H1 (cell line): ENCODE results near the gene NCCRP1. TPM values are rescaled to one million over a fixed set of nuclear protein-coding genes. Genes with fewer than 3 reads are reported as not detected.

Experiments used
- CTCF ChIA-PET: fragments of 300-600 bp; sonication (Branson Sonifier 250); formaldehyde crosslinking; loops from one replicate; lab custom pipeline; 2021; ENCODE audit not compliant: partially characterized antibody; lab: Charles Lee
- POLR2A ChIA-PET: fragments of 300-600 bp; sonication (Branson Sonifier 250); formaldehyde crosslinking; loops from one replicate; lab custom pipeline; 2021; ENCODE audit warnings: inconsistent platforms; ENCODE audit not compliant: partially characterized antibody; lab: Charles Lee
- DNase-seq, 2 experiments: peaks; one replicate each; pipeline versions ENCODE4 v3.0.0 to v3.0.0-alpha.2; 2010 to 2022; ENCODE audit warnings: low spot score in 2 of 2, low read depth in 1 of 2, mixed read lengths in 1 of 2
- FAIRE-seq: peaks from 2 replicates; lab custom pipeline; 2011; peaks lifted over from hg19 to GRCh38; lab: Jason Lieb, UNC
- H2AFZ ChIP-seq: 2 replicates; pipeline ENCODE4 v1.8.1; 2012; ENCODE audit warnings: low read length, inconsistent platforms
- H2AK5ac ChIP-seq: 2 replicates; pipeline ENCODE4 v1.6.1; 2013; ENCODE audit warnings: low read depth, low read length
- H2BK120ac ChIP-seq: replicated peaks from 2 replicates; pipeline ENCODE3; 2013; ENCODE audit warnings: low read depth, low read length, inconsistent platforms
- H2BK12ac ChIP-seq: 2 replicates; pipeline ENCODE4 v1.6.1; 2013; ENCODE audit warnings: low read depth, low read length
- H2BK15ac ChIP-seq: 2 replicates; pipeline ENCODE4 v1.6.1; 2013; ENCODE audit warnings: low read length
- H2BK20ac ChIP-seq: 2 replicates; pipeline ENCODE4 v1.6.1; 2013; ENCODE audit warnings: low read length
- H2BK5ac ChIP-seq: 2 replicates; pipeline ENCODE4 v1.6.1; 2013; ENCODE audit warnings: low read depth, low read length
- H3K14ac ChIP-seq: 2 replicates; pipeline ENCODE4 v1.6.1; 2013; ENCODE audit warnings: inconsistent platforms; ENCODE audit not compliant: insufficient read length
- H3K18ac ChIP-seq: 2 replicates; pipeline ENCODE4 v1.6.1; 2013; ENCODE audit warnings: low read length; ENCODE audit errors: extremely low read depth
- H3K23ac ChIP-seq: 2 replicates; pipeline ENCODE4 v1.6.1; 2013; ENCODE audit warnings: inconsistent platforms; ENCODE audit not compliant: insufficient read length
- H3K23me2 ChIP-seq: 2 replicates; pipeline ENCODE4 v1.6.1; 2013; ENCODE audit warnings: low read depth, low read length
- H3K27ac ChIP-seq: 2 replicates; pipeline ENCODE4 v1.6.1; 2011; ENCODE audit warnings: low read depth, low read length, inconsistent platforms
- H3K27me3 ChIP-seq, 4 experiments: replicated peaks in 1 of 4; 1 replicate in 1 of 4; 2 replicates in 3 of 4; pipeline versions ENCODE4 v1.6.1 to v1.8.1; 2011 to 2013; ENCODE audit warnings: low read length in 3 of 4, mild to moderate bottlenecking in 3 of 4, inconsistent platforms in 2 of 4, mixed read lengths in 2 of 4, moderate library complexity in 1 of 4; ENCODE audit not compliant: control insufficient read depth in 3 of 4, insufficient read depth in 3 of 4; ENCODE audit errors: extremely low read depth in 1 of 4
- H3K36me3 ChIP-seq, 4 experiments: 2 replicates each; pipeline versions ENCODE4 v1.6.1 to v1.8.1; 2011 to 2013; ENCODE audit warnings: mild to moderate bottlenecking in 4 of 4, low read length in 3 of 4, moderate library complexity in 2 of 4, control low read depth in 1 of 4, inconsistent platforms in 1 of 4; ENCODE audit not compliant: insufficient read depth in 4 of 4, control insufficient read depth in 2 of 4
- H3K4ac ChIP-seq: replicated peaks from 2 replicates; pipeline ENCODE3; 2013; ENCODE audit warnings: low read length, low read depth, mixed read lengths, inconsistent platforms; ENCODE audit not compliant: insufficient read length
- H3K4me1 ChIP-seq, 4 experiments: replicated peaks in 1 of 4; 1 replicate in 1 of 4; 2 replicates in 3 of 4; pipeline versions ENCODE4 v1.6.1 to v1.8.1; 2011 to 2013; ENCODE audit warnings: low read length in 3 of 4, inconsistent platforms in 2 of 4, mixed read lengths in 1 of 4; ENCODE audit not compliant: insufficient read depth in 4 of 4, control insufficient read depth in 3 of 4
- H3K4me2 ChIP-seq, 2 experiments: 2 replicates each; pipeline versions ENCODE4 v1.6.1 to v1.8.1; 2011 to 2013; ENCODE audit warnings: low read depth in 2 of 2, low read length in 2 of 2, control low read depth in 1 of 2, inconsistent platforms in 1 of 2, mild to moderate bottlenecking in 1 of 2; ENCODE audit not compliant: insufficient read depth in 1 of 2
- H3K4me3 ChIP-seq, 4 experiments: fragments of 200-600, 300-600 bp in 1 of 4; sonication (generic), shearing (Covaris generic), sonication (Bioruptor Twin) in 1 of 4; 2 replicates each; pipeline versions ENCODE4 v1.5.1 to v1.8.1; 2011 to 2016; ENCODE audit warnings: low read length in 4 of 4, low read depth in 3 of 4, control low read depth in 2 of 4, inconsistent platforms in 2 of 4, mild to moderate bottlenecking in 2 of 4, mixed read lengths in 1 of 4, moderate library complexity in 1 of 4; ENCODE audit not compliant: insufficient read depth in 2 of 4; ENCODE audit errors: extremely low read depth in 1 of 4
- H3K56ac ChIP-seq: replicated peaks from 2 replicates; pipeline ENCODE3; 2013; ENCODE audit warnings: low read depth, mild to moderate bottlenecking, mixed read lengths, low read length, inconsistent platforms; ENCODE audit not compliant: insufficient read length
- H3K79me1 ChIP-seq: 2 replicates; pipeline ENCODE4 v1.6.1; 2013; ENCODE audit warnings: low read depth, low read length, control low read depth
- H3K79me2 ChIP-seq, 2 experiments: 2 replicates each; pipeline versions ENCODE4 v1.6.1 to v1.8.1; 2012 to 2013; ENCODE audit warnings: low read length in 2 of 2, mild to moderate bottlenecking in 2 of 2, inconsistent platforms in 1 of 2; ENCODE audit not compliant: insufficient read depth in 2 of 2, control insufficient read depth in 1 of 2
- H3K9ac ChIP-seq, 4 experiments: replicated peaks in 1 of 4; 1 replicate in 1 of 4; 2 replicates in 3 of 4; pipeline versions ENCODE4 v1.6.1 to v1.8.1; 2011 to 2013; ENCODE audit warnings: low read depth in 3 of 4, low read length in 3 of 4, control low read depth in 2 of 4, mild to moderate bottlenecking in 2 of 4, moderate library complexity in 2 of 4, inconsistent platforms in 1 of 4; ENCODE audit errors: extremely low read depth in 1 of 4
- H3K9me3 ChIP-seq, 2 experiments: 2 replicates each; pipeline versions ENCODE4 v1.6.1 to v1.8.1; 2012 to 2013; ENCODE audit warnings: mild to moderate bottlenecking in 2 of 2, moderate library complexity in 2 of 2, control low read depth in 1 of 2, inconsistent platforms in 1 of 2, low read depth in 1 of 2, low read length in 1 of 2, mixed read lengths in 1 of 2; ENCODE audit not compliant: insufficient read depth in 2 of 2
- H4K20me1 ChIP-seq, 2 experiments: replicated peaks in 1 of 2; 2 replicates each; pipeline versions ENCODE3 to v1.8.1; 2011 to 2013; ENCODE audit warnings: inconsistent platforms in 2 of 2, low read length in 2 of 2, mild to moderate bottlenecking in 1 of 2; ENCODE audit not compliant: insufficient read depth in 2 of 2, control insufficient read depth in 1 of 2
- H4K5ac ChIP-seq: 2 replicates; pipeline ENCODE4 v1.6.1; 2013; ENCODE audit warnings: low read length, low read depth, mixed read lengths, inconsistent platforms; ENCODE audit not compliant: insufficient read length
- H4K8ac ChIP-seq: 2 replicates; pipeline ENCODE4 v1.8.0; 2013; ENCODE audit warnings: mild to moderate bottlenecking, moderate library complexity, low read length, inconsistent platforms; ENCODE audit not compliant: insufficient read depth; ENCODE audit errors: extremely low read depth
- H4K91ac ChIP-seq: replicated peaks from 2 replicates; pipeline ENCODE3; 2013; ENCODE audit warnings: low read length, mixed read lengths, inconsistent platforms; ENCODE audit not compliant: insufficient read length
- CREB1 ChIP-seq: IDR thresholded peaks from 2 replicates; pipeline ENCODE4 v1.6.1; 2012; ENCODE audit warnings: inconsistent platforms
- SRF ChIP-seq: IDR thresholded peaks from 2 replicates; pipeline ENCODE4 v1.6.1; 2011; ENCODE audit warnings: mild to moderate bottlenecking, low read depth, low read length, moderate library complexity
- TBP ChIP-seq: IDR thresholded peaks from 2 replicates; pipeline ENCODE4 v1.6.1; 2011; ENCODE audit warnings: low read depth, low read length, improper control_type of control experiment
- WGBS, 2 experiments: shearing (Covaris generic) in 1 of 2; methylation state at CpG; one replicate each; pipeline versions ENCODE4 v1.1.6 to v1.1.7; 2013 to 2015; ENCODE audit warnings: low lambda C conversion rate in 2 of 2, mixed read lengths in 2 of 2, inconsistent platforms in 1 of 2, low coverage in 1 of 2, missing lambda C conversion rate in 1 of 2; ENCODE audit not compliant: insufficient replicate concordance in 2 of 2, insufficient coverage in 1 of 2, insufficient read length in 1 of 2; ENCODE audit errors: extremely low coverage in 1 of 2, missing lambda C conversion rate in 1 of 2; 5-methylcytosine and 5-hydroxymethylcytosine counted together
- polyA plus RNA-seq, 7 experiments: library from polyadenylated mRNA; depleted of rRNA in 3 of 7; stranded (reverse) in 5 of 7; unstranded in 2 of 7; fragments of >200 nt in 5 of 7; fragments of 200-250 nt in 2 of 7; gene quantifications; 1 replicate in 5 of 7; 2 replicates in 1 of 7; 4 replicates in 1 of 7; pipeline versions ENCODE4 v1.2.1 to v1.2.3, GENCODE V29; 2011 to 2013; ENCODE audit warnings: missing spikeins in 2 of 7, mixed read lengths in 2 of 7
- total RNA-seq: library from RNA; stranded (reverse); fragmentation: NEBNext Ultra II Directional; extraction: Animal tissue kit (Norgen Biotek cat#: 25700); gene quantifications from 2 replicates; pipeline ENCODE4 v1.2.1, GENCODE V29; 2021

NCCRP1 gene
- total and polyA plus RNA-seq, 2 of the 8 experiments (the other 6 are each of a cell fraction or from before 2014, with no cell fraction given) = 2.8 to 7.9 TPM

DNA sequence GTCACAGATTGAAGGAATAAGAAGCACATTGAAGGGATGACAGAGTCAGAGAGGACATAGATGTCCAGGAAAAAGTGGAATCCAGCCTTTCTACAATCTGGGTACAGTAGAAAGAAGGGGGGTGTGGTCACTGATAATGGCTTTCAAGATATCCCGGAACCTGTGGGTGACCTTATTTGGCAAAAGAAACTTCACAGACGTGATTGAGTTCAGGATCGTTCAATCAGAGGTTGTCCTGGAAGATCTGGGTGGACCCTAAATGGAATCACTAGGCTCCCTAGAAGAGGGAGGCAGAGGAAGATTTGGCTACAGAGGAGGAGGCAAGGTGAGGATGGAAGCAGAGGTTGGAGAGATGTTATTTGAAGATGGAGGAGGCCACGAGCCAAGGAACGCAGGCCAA lies 20.3 kb downstream of the NCCRP1 start:
- H3K36me3 ChIP-seq = no peaks in the 10 kb centered on the region
- H3K27me3 ChIP-seq = peaks cover 0 to 9% (median 0%) of the 10 kb centered on the region in 4 experiments; a peak in 2 of 7 replicates
- no peak overlapping the region for H3K27ac ChIP-seq
- no peak overlapping the region for H3K56ac ChIP-seq
- H3K23ac ChIP-seq = no peak overlapping the region
- no peak overlapping the region for H2BK15ac ChIP-seq
- POLR2A ChIA-PET = no interaction called here
- no peak for FAIRE-seq
- H3K4ac ChIP-seq = no peak overlapping the region
- no peak overlapping the region for H3K18ac ChIP-seq
- no peak overlapping the region for H4K5ac ChIP-seq
- no peak overlapping the region for H3K9ac ChIP-seq
- H3K4me1 ChIP-seq = 0 out of 7 replicates have a peak, but pooled peaks cover 0 to under 1% (median 0%) of the 10 kb centered on the region in 4 experiments
- no peak overlapping the region for H3K4me3 ChIP-seq
- peaks cover 3% of the 10 kb centered on the region; the same call in 1 of the 2 replicates for H3K23me2 ChIP-seq
- H2BK5ac ChIP-seq = no peak overlapping the region
- no peak overlapping the region for H3K14ac ChIP-seq
- no peak for DNase-seq
- TF ChIP-seq CREB1 = no peak
- 0 out of 2 replicates have a peak, but pooled peaks have one; percentile 21 for TF ChIP-seq SRF
- TF ChIP-seq TBP = no peak
- TF ChIP-seq, all 59 proteins: peak for 1
- no peak overlapping the region for H2AFZ ChIP-seq
- no peak overlapping the region for H2BK20ac ChIP-seq
- H4K8ac ChIP-seq = no peak overlapping the region
- H4K91ac ChIP-seq = no peak overlapping the region
- no peaks in the 10 kb centered on the region for H3K79me2 ChIP-seq
- no peak overlapping the region for H2BK120ac ChIP-seq
- H3K4me2 ChIP-seq = no peak overlapping the region
- CTCF ChIA-PET = interaction anchor here (0.6 to 6.1 kb wide), 4 partner anchors 18 to 114 kb away, joined by 3 to 85 read pairs (median 4); partner anchors contain the start of gene GMFG
- no peaks in the 10 kb centered on the region for H3K79me1 ChIP-seq
- H4K20me1 ChIP-seq = peaks cover 0 to 2% of the 10 kb centered on the region in 2 experiments
- H3K9me3 ChIP-seq = peaks cover 0 to 3% of the 10 kb centered on the region in 2 experiments; a peak in 1 of 4 replicates
- 89% methylated on average over 5 of the region's 5 CpGs; no CpG with 5 or more reads in 1 of the 2 experiments for WGBS, 2 experiments
- no peak overlapping the region for H2AK5ac ChIP-seq
- no peak overlapping the region for H2BK12ac ChIP-seq
